Fibroblast of lung (primary cell): Measurements from ENCODE around the gene HOXD11. TPM values are rescaled to one million over a fixed set of nuclear protein-coding genes. Genes with fewer than 3 reads are reported as not detected.

Experiments used
- DNase-seq, 2 donors: peaks; one replicate each; pipeline versions ENCODE4 v3.0.0 to v3.0.0-alpha.2; 2010; ENCODE audit warnings: low read depth in 2 of 2
- H2AFZ ChIP-seq: 2 replicates; pipeline ENCODE4 v1.5.1; 2012; ENCODE audit warnings: low read length, control low read depth, inconsistent platforms
- H3K27ac ChIP-seq: 2 replicates; pipeline ENCODE4 v1.5.1; 2011; ENCODE audit warnings: low read length, control low read depth; ENCODE audit not compliant: insufficient read depth
- H3K27me3 ChIP-seq: 2 replicates; pipeline ENCODE4 v1.5.1; 2011; ENCODE audit warnings: mild to moderate bottlenecking, low read length; ENCODE audit not compliant: control insufficient read depth, insufficient read depth
- H3K36me3 ChIP-seq: 2 replicates; pipeline ENCODE4 v1.5.1; 2011; ENCODE audit warnings: low read length; ENCODE audit not compliant: control insufficient read depth, insufficient read depth
- H3K4me1 ChIP-seq: 2 replicates; pipeline ENCODE4 v1.5.1; 2011; ENCODE audit warnings: low read length; ENCODE audit not compliant: control insufficient read depth, insufficient read depth; ENCODE audit errors: extremely low read depth
- H3K4me2 ChIP-seq: 2 replicates; pipeline ENCODE4 v1.5.1; 2011; ENCODE audit warnings: low read length, control low read depth; ENCODE audit not compliant: insufficient read depth; ENCODE audit errors: extremely low read depth
- H3K4me3 ChIP-seq, 4 experiments: fragments of 200-600 bp in 1 of 4; sonication (generic) in 1 of 4; replicated peaks in 1 of 4; 2 replicates each; pipeline ENCODE4 v1.5.1; 2011 to 2016; ENCODE audit warnings: low read length in 4 of 4, low read depth in 3 of 4, mild to moderate bottlenecking in 3 of 4, control low read depth in 2 of 4, inconsistent platforms in 1 of 4, mixed read lengths in 1 of 4; ENCODE audit not compliant: insufficient read depth in 1 of 4; ENCODE audit errors: control extremely low read depth in 1 of 4
- H3K79me2 ChIP-seq: 2 replicates; pipeline ENCODE4 v1.5.1; 2012; ENCODE audit warnings: mild to moderate bottlenecking, low read length, inconsistent platforms; ENCODE audit not compliant: control insufficient read depth, insufficient read depth
- H3K9ac ChIP-seq: 2 replicates; pipeline ENCODE4 v1.5.1; 2011; ENCODE audit warnings: mild to moderate bottlenecking, low read length, control low read depth; ENCODE audit not compliant: insufficient read depth
- H3K9me3 ChIP-seq: 2 replicates; pipeline ENCODE4 v1.5.1; 2012; ENCODE audit warnings: low read depth, low read length; ENCODE audit not compliant: control insufficient read depth, insufficient read depth
- H4K20me1 ChIP-seq: 2 replicates; pipeline ENCODE4 v1.5.1; 2011; ENCODE audit warnings: low read length; ENCODE audit not compliant: control insufficient read depth, insufficient read depth; ENCODE audit errors: extremely low read depth
- CTCF ChIP-seq, 2 donors: IDR thresholded peaks in 1 of 2; conservative IDR thresholded peaks in 1 of 2; 1 replicate in 1 of 2; 2 replicates in 1 of 2; pipeline ENCODE4 v1.5.1; 2011 to 2012; ENCODE audit warnings: low read length in 2 of 2, control low read depth in 1 of 2, inconsistent platforms in 1 of 2, low read depth in 1 of 2, mild to moderate bottlenecking in 1 of 2
- EZH2 ChIP-seq: IDR thresholded peaks from 2 replicates; pipeline ENCODE4 v1.5.1; 2012; ENCODE audit warnings: low read length, control low read depth, mild to moderate bottlenecking; ENCODE audit errors: missing control alignments
- polyA plus RNA-seq, 2 donors: library from polyadenylated mRNA; depleted of rRNA in 1 of 2; stranded (reverse) in 1 of 2; unstranded in 1 of 2; fragments of >200 nt; gene quantifications; 2 replicates each; pipeline ENCODE4 v1.2.1, GENCODE V29; 2011 to 2012; ENCODE audit warnings: missing spikeins in 1 of 2
- total RNA-seq: library from RNA; depleted of rRNA; stranded (reverse); fragments of >200 nt; gene quantifications from 2 replicates; pipeline ENCODE4 v1.2.1, GENCODE V29; 2014

HOXD11 gene
- total and polyA plus RNA-seq, 2 donors (not counting 1 experiment from before 2014, with no cell fraction given), result not detected

GRCh38 chr2:176150584-176151441 is 43.7 kb downstream of the HOXD11 start:
- no peak for DNase-seq
- H3K27ac ChIP-seq, result no peak overlapping the region
- H3K9me3 ChIP-seq, result no peaks in the 10 kb centered on the region
- no peak overlapping the region for H3K9ac ChIP-seq
- H3K4me1 ChIP-seq, result no peaks in the 10 kb centered on the region
- no peak for TF ChIP-seq CTCF (conservative IDR thresholded peaks at IDR 0.05 in 1 of 2, IDR thresholded peaks at IDR 0.05 in 1 of 2; ENCODE audit: low read depth in 1 of 2, low read length in 2 of 2)
- peak; percentile 49 for TF ChIP-seq EZH2
- H4K20me1 ChIP-seq, result no peaks in the 10 kb centered on the region
- H3K27me3 ChIP-seq, result peaks cover 71% of the 10 kb centered on the region
- H3K79me2 ChIP-seq, result no peaks in the 10 kb centered on the region
- H3K4me2 ChIP-seq, result no peak overlapping the region
- H3K36me3 ChIP-seq, result no peaks in the 10 kb centered on the region
- no peak overlapping the region for H3K4me3 ChIP-seq
- H2AFZ ChIP-seq, result no peak overlapping the region

GRCh38 chr2:176151442-176152287 is 44.6 kb downstream of the HOXD11 start, which contains the start of gene HOXD4:
Gene HOXD4 (plus strand): TSS chr2:176151550. CDS start chr2:176151634, 84 bp downstream.
- H3K27me3 ChIP-seq, result peaks cover 75% of the 10 kb centered on the region
- peak in 1 of 2 donors; percentile 66 for DNase-seq
- H3K9me3 ChIP-seq, result no peaks in the 10 kb centered on the region
- H2AFZ ChIP-seq, result no peak within 1 kb of the TSS
- no peaks in the 10 kb centered on the region for H3K79me2 ChIP-seq
- H3K4me3 ChIP-seq, result no peak within 1 kb of the TSS
- no peaks in the 10 kb centered on the region for H3K36me3 ChIP-seq
- no peaks in the 10 kb centered on the region for H3K4me1 ChIP-seq
- no peak within 1 kb of the TSS for H3K27ac ChIP-seq
- H3K4me2 ChIP-seq, result no peak within 1 kb of the TSS
- H4K20me1 ChIP-seq, result no peaks in the 10 kb centered on the region
- TF ChIP-seq EZH2, result peak; percentile 89
- no peak for TF ChIP-seq CTCF (conservative IDR thresholded peaks at IDR 0.05 in 1 of 2, IDR thresholded peaks at IDR 0.05 in 1 of 2; ENCODE audit: low read depth in 1 of 2, low read length in 2 of 2)
- no peak within 1 kb of the TSS for H3K9ac ChIP-seq
